ENCODE data around the gene LSMEM2.

Gene LSMEM2

GRCh38 chr3:50265571-50265970, 13.3 kb upstream of the LSMEM2 start:
- DNase-seq (ENCODE audit: insufficient read length, low spot score) = no peak
- TF ChIP-seq CTCF (IDR thresholded peaks at IDR 0.05; ENCODE audit: insufficient read depth, missing control alignments) = no peak

GRCh38 chr3:50266017-50266416, 12.9 kb upstream of the LSMEM2 start:
- no peak for TF ChIP-seq CTCF (IDR thresholded peaks at IDR 0.05; ENCODE audit: insufficient read depth, missing control alignments)
- FAIRE-seq = no peak
- no peak for DNase-seq (ENCODE audit: insufficient read length, low spot score)

More at GRCh38 chr3:50265571-50265970, 13.3 kb upstream of the LSMEM2 start:
- FAIRE-seq = no peak

DNA sequence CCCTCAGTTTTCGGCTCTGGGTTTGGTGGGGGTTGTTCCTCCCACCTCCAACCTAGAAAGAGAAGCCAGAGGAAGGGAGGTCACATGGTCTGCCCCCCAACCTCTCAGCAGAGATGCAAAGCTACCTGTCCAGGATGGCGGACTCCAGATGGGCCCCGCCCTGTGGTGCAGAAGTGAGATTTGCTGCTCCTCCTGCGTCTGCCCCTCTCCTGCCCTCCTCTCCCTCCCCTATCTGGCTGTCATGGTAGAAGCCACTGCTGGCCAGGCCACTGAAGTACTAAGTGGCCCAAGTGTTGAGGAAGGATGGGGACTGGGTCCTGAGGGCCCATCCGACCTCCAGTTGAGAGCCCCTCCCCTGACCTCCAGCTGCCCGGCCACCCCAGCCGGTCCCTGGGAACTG, 12.1 kb upstream of the LSMEM2 start:
- DNase-seq (ENCODE audit: insufficient read length, low spot score) (no peak), FAIRE-seq (no peak)
- no peak for TF ChIP-seq CTCF (IDR thresholded peaks at IDR 0.05; ENCODE audit: insufficient read depth, missing control alignments)

DNA sequence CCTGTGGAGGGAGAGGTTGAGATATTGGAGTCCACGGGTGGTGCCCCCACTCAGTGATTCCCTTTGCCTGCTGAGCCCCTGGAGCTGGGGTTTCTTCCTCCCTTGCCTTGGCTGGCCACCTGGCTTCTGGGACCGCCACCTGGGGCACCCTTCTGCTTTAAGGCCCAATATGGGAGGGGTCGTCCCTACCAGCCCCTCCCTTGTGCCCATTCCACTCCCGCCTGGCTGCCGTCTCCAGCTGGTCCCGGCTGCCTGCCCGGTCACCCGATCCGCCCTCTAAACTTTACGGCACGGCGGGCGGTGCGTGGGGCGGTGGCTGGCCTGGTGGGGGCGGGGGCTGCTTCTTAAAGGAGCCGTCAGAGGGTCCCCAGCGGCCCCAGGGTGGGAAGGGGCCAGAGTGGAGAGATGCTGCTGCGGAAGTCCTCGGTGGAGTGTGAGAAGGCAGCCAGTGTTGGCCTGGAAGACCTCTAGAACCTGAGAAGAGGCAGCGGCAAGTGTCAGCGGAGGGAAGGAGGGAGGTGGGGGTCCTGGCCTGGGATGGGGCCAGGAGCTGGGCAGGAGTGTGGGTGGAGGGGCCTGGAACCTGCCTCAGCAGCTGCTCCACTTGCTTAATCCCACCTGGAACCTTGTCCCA, 11.5 kb upstream of the LSMEM2 start:
- FAIRE-seq (no peak), DNase-seq (ENCODE audit: insufficient read length, low spot score) (no peak)
- TF ChIP-seq CTCF (IDR thresholded peaks at IDR 0.05; ENCODE audit: insufficient read depth, missing control alignments) = no peak

DNA sequence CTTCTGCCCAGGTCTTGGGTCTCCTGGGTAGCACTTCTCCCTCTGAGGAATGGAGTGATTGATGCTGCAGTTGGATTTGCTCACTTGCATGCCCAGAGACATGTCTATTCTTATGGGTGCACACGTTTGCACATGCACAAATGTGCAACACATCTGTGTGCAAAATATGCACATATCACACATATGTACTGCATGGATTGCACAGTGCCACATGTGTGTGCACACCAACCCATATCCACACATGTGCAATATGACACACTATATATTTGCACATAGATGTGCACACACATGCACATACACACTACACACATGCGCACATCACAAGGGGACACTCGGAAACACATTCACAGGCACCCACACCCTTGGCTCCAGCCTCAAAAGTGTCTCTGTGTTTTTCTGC, 10.6 kb upstream of the LSMEM2 start:
- DNase-seq (ENCODE audit: insufficient read length, low spot score) = no peak
- no peak for FAIRE-seq
- no peak for TF ChIP-seq CTCF (IDR thresholded peaks at IDR 0.05; ENCODE audit: insufficient read depth, missing control alignments)

GRCh38 chr3:50268703-50269451, 10.0 kb upstream of the LSMEM2 start, which contains the start of gene SEMA3B:
Gene SEMA3B (plus strand): TSS chr3:50269147. CDS start chr3:50269241, 94 bp downstream.
- TF ChIP-seq CTCF (IDR thresholded peaks at IDR 0.05; ENCODE audit: insufficient read depth, missing control alignments) = no peak
- no peak for DNase-seq (ENCODE audit: insufficient read length, low spot score)
- no peak for FAIRE-seq

- TF ChIP-seq CTCF (IDR thresholded peaks at IDR 0.05; ENCODE audit: insufficient read depth, missing control alignments) = no peak
- no peak for DNase-seq (ENCODE audit: insufficient read length, low spot score)
- no peak for FAIRE-seq
These were observed 9.4 kb upstream of the LSMEM2 start for GRCh38 chr3:50269460-50269859.

Data from D721Med (cell line).